ENCODE data around the gene PRKCQ. TPM values are rescaled to one million over a fixed set of nuclear protein-coding genes. Genes with fewer than 3 reads are reported as not detected.

Gene PRKCQ
- total RNA-seq, 1 experiment from 2014 or later = 12.1 TPM

DNA sequence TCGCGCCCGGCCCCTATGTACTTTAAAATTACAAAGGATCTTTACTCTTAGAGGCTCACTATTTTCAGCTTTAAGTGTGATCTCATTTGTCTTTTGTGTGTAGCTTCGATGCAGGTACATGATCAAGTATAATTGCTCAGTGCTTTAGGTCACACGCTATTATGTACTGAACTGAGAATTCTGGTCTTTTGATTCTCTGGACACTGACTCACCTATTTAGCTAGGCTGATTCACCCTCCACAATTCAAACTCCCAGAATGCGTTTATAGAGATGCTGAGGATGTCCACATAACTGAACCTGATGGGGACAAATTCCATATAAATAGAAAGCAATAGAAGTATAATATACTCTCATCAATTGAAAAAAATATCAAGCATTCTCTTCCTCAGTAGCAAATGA lies 57.8 kb downstream of the PRKCQ start:
- Histone ChIP-seq H4K8ac (replicated peaks; ENCODE audit: insufficient read length, low read depth, low read length) (no peak overlapping the region), H4K91ac (ENCODE audit: insufficient read length, low read depth, low read length) (no peak overlapping the region), H2BK15ac (ENCODE audit: low read depth, low read length) (no peak overlapping the region), H3K4me2 (ENCODE audit: insufficient read depth, insufficient read length, low read length) (no peak overlapping the region), H3K79me2 (ENCODE audit: insufficient read depth, low read length) (peaks cover 2% of the 10 kb centered on the region; the same call in 1 of the 2 replicates), H2BK120ac (ENCODE audit: low read depth, low read length, poor library complexity, severe bottlenecking) (no peak overlapping the region), H2BK20ac (ENCODE audit: low read depth, low read length, poor library complexity, severe bottlenecking) (no peak overlapping the region), H2AFZ (ENCODE audit: low read length) (no peak overlapping the region), H3K18ac (ENCODE audit: insufficient read length, low read depth, low read length) (no peak overlapping the region), H3K9me3 (ENCODE audit: control insufficient read depth, low read depth, low read length) (no peaks in the 10 kb centered on the region), H3K56ac (ENCODE audit: insufficient read length, low read depth, low read length) (no peak overlapping the region), H3K4me1 (ENCODE audit: insufficient read depth, low read length) (no peaks in the 10 kb centered on the region), H4K5ac (ENCODE audit: insufficient read length, low read depth, low read length) (no peak overlapping the region), H3K23ac (ENCODE audit: insufficient read length, low read depth, low read length) (no peak overlapping the region), H3T11ph (ENCODE audit: low read length) (no peak overlapping the region), H2BK12ac (ENCODE audit: insufficient read length, low read depth, low read length) (no peak overlapping the region), H3K4ac (ENCODE audit: low read depth, low read length) (no peak overlapping the region), H2AK5ac (ENCODE audit: insufficient read length, low read length) (no peak overlapping the region), H4K20me1 (ENCODE audit: control insufficient read depth, insufficient read depth, insufficient read length) (no peaks in the 10 kb centered on the region), H3K23me2 (ENCODE audit: insufficient read length, low read depth, low read length, poor library complexity, severe bottlenecking) (no peaks in the 10 kb centered on the region), H3K27me3 (ENCODE audit: insufficient read depth, low read length) (no peaks in the 10 kb centered on the region), H3K9ac (ENCODE audit: extremely low read depth, insufficient read length, low read length) (no peak overlapping the region), H2BK5ac (ENCODE audit: insufficient read length, low read length) (no peak overlapping the region), H3K27ac (ENCODE audit: insufficient read length, low read depth, low read length) (no peak overlapping the region), H3K79me1 (ENCODE audit: insufficient read depth, low read depth, low read length, poor library complexity, severe bottlenecking) (no peaks in the 10 kb centered on the region), H3K14ac (ENCODE audit: insufficient read depth, low read length) (no peak overlapping the region)
- TF ChIP-seq, protein P1, sequence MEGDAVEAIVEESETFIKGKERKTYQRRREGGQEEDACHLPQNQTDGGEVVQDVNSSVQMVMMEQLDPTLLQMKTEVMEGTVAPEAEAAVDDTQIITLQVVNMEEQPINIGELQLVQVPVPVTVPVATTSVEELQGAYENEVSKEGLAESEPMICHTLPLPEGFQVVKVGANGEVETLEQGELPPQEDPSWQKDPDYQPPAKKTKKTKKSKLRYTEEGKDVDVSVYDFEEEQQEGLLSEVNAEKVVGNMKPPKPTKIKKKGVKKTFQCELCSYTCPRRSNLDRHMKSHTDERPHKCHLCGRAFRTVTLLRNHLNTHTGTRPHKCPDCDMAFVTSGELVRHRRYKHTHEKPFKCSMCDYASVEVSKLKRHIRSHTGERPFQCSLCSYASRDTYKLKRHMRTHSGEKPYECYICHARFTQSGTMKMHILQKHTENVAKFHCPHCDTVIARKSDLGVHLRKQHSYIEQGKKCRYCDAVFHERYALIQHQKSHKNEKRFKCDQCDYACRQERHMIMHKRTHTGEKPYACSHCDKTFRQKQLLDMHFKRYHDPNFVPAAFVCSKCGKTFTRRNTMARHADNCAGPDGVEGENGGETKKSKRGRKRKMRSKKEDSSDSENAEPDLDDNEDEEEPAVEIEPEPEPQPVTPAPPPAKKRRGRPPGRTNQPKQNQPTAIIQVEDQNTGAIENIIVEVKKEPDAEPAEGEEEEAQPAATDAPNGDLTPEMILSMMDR (conservative IDR thresholded peaks at IDR 0.05) = no peak
- H3K4me1 Mint-ChIP-seq = peaks cover 9 to 16% of the 10 kb centered on the region in 2 experiments
- H3K4me3 Mint-ChIP-seq = no peak overlapping the region
- no peaks in the 10 kb centered on the region; a peak in 2 of 7 replicates for H3K36me3 Mint-ChIP-seq (ENCODE audit: insufficient read depth in 1 of 3, low read depth in 3 of 3)
- no peak overlapping the region for H3K27ac Mint-ChIP-seq
- no peaks in the 10 kb centered on the region for H3K27me3 Mint-ChIP-seq (ENCODE audit: low read depth)
- no CpG with 5 or more reads among the region's 6 CpGs for WGBS (ENCODE audit: extremely low coverage, insufficient read length, low lambda C conversion rate)
- no peaks in the 10 kb centered on the region for H3K9me3 Mint-ChIP-seq
- DNase-seq = no peak
